AG20443 (cell line): ENCODE data around the gene DCST2.

ENCODE experiments used
- DNase-seq: peaks from one replicate; pipeline ENCODE4 v3.0.0; 2012; ENCODE audit warnings: low spot score, mixed read lengths

DCST2 gene

GRCh38 chr1:155010211-155010918, 23.2 kb downstream of the DCST2 start:
- DNase-seq, result no peak

- no peak for DNase-seq
Measured at GRCh38 chr1:155009742-155010141, 23.8 kb downstream of the DCST2 start.

GRCh38 chr1:155009221-155009711, 24.3 kb downstream of the DCST2 start:
- DNase-seq, result no peak

GRCh38 chr1:155008015-155008941, 25.3 kb downstream of the DCST2 start:
- no peak for DNase-seq

GRCh38 chr1:155007251-155007828, 26.2 kb downstream of the DCST2 start:
- no peak for DNase-seq

- no peak for DNase-seq
Measured at GRCh38 chr1:155006601-155007101, 26.9 kb downstream of the DCST2 start.

- peak; percentile 43 for DNase-seq
Measured at GRCh38 chr1:155005076-155006011, 28.2 kb downstream of the DCST2 start.

- DNase-seq, result no peak
Measured at GRCh38 chr1:155004352-155005075, 29.1 kb downstream of the DCST2 start.

GRCh38 chr1:155003766-155004351, 29.7 kb downstream of the DCST2 start:
- peak; percentile 49 for DNase-seq

- DNase-seq, result no peak
Measured at GRCh38 chr1:155003227-155003765, 30.3 kb downstream of the DCST2 start.

GRCh38 chr1:155002464-155003226, 30.9 kb downstream of the DCST2 start, which contains the start of gene ZBTB7B:
TSS of gene ZBTB7B (plus strand) at chr1:155002802. CDS start at chr1:155014661, 11,859 bp downstream.
- DNase-seq, result peak; percentile 65

- DNase-seq, result peak; percentile 98
Measured at GRCh38 chr1:155001675-155002463, 31.7 kb downstream of the DCST2 start.

GRCh38 chr1:155001425-155001674, 32.2 kb downstream of the DCST2 start:
- DNase-seq, result no peak

- DNase-seq, result peak; percentile 83
Measured at GRCh38 chr1:155000726-155001424, 32.7 kb downstream of the DCST2 start.

- DNase-seq, result no peak
Measured at GRCh38 chr1:155000411-155000725, 33.2 kb downstream of the DCST2 start.

GRCh38 chr1:154999571-155000410, 33.8 kb downstream of the DCST2 start:
- no peak for DNase-seq
